Measurements from ENCODE around the gene RASSF1.

GRCh38 chr3:50316657-50317242 lies 23.9 kb downstream of the RASSF1 start:
- TF ChIP-seq CTCF (IDR thresholded peaks at IDR 0.05; ENCODE audit: low read length) = no peak
- TF ChIP-seq EZH2 (IDR thresholded peaks at IDR 0.05; ENCODE audit: borderline replicate concordance, low read length) = no peak

Measured in OCI-LY1 (cell line).